Mesothelial cell of epicardium (in vitro differentiated cells): ENCODE measurements around the gene ADAP1. TPM values are rescaled to one million over a fixed set of nuclear protein-coding genes. Genes with fewer than 3 reads are reported as not detected.
A peak's percentile ranks its signal among the peaks of the same experiment; 100 is the strongest.
"Not testable (repeated sequence)": the region's sequence is repeated elsewhere in the genome, so short reads cannot be mapped to it uniquely, and the experiment has no call there.

Source experiments
- DNase-seq, 2 experiments: peaks; one replicate each; pipeline ENCODE4 v3.0.0; 2021; ENCODE audit warnings: low spot score in 2 of 2; ENCODE audit not compliant: unreplicated experiment in 2 of 2
- H3K27ac Mint-ChIP-seq: 2 replicates; pipeline ENCODE4 v1.8.0; 2021; ENCODE audit warnings: mixed read lengths
- H3K27me3 Mint-ChIP-seq: 2 replicates; pipeline ENCODE4 v1.8.0; 2021; ENCODE audit warnings: low read depth, mixed read lengths
- H3K36me3 Mint-ChIP-seq: 2 replicates; pipeline ENCODE4 v1.8.0; 2021; ENCODE audit warnings: mixed read lengths
- H3K4me1 Mint-ChIP-seq: 2 replicates; pipeline ENCODE4 v1.8.0; 2021; ENCODE audit warnings: mixed read lengths
- H3K4me3 Mint-ChIP-seq: 2 replicates; pipeline ENCODE4 v1.8.0; 2021; ENCODE audit warnings: mild to moderate bottlenecking, moderate library complexity, mixed read lengths
- H3K9me3 Mint-ChIP-seq: 2 replicates; pipeline ENCODE4 v1.8.0; 2021; ENCODE audit warnings: mixed read lengths
- total RNA-seq: library from RNA; stranded (reverse); gene quantifications from 3 replicates; pipeline ENCODE4 v1.2.1, GENCODE V29; 2021
- TF ChIP-seq, protein P1 (sequence below): fragments of 200-600 bp; sonication (generic); IDR thresholded peaks from one replicate; pipeline ENCODE4 v1.5.0; 2021; ENCODE audit warnings: antibody characterized with exemption; ENCODE audit not compliant: unreplicated experiment

ADAP1 gene, protein sequence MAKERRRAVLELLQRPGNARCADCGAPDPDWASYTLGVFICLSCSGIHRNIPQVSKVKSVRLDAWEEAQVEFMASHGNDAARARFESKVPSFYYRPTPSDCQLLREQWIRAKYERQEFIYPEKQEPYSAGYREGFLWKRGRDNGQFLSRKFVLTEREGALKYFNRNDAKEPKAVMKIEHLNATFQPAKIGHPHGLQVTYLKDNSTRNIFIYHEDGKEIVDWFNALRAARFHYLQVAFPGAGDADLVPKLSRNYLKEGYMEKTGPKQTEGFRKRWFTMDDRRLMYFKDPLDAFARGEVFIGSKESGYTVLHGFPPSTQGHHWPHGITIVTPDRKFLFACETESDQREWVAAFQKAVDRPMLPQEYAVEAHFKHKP
- total RNA-seq: 2.9 to 5.3 TPM (median 4.0 TPM) in 3 replicates

DNA sequence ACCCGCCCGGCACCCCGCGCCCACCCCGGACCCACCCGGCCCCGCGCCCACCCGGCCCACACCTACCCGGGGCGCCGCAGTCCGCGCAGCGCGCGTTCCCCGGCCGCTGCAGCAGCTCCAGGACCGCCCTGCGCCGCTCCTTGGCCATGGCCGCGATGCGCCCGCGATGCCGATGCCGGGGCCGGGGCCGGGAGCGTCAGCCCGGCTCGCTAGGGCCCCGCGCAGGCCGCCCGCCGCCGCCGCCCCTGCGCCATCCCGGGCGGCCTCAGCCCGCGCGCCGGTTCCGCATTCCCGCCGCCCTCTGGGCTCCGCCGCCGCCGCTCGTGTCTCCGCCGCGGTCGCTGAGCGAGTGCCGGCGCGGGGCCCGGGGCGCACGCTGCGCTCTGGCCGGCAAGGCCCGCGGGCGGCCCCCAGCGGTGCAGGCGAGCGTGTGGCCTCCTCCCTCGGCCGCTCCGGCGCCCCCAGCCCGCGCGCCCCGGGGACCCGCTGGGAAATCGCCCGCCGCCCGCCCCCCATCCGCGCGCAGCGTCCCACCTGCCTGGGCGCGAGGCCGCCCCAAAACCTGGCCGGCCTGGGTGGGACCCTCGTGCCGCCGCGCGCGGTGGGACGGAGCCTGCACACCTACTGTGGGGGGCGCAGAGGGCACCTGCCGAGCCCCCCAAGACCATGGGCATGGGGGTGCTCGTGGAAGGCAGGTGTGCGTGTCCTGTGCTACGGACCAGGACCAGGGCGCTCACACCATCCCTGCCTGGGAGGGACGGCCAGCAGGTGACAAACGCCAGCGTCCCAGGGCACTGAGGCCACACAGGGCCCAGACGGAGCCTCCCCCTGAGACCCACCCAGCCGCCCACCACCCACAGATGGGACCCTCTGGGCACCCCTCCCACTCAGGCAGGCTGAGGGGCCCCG lies at the start of gene ADAP1:
Gene ADAP1, minus strand, starts transcription at position 351 of the 909 bp plus-strand sequence. Its CDS starts 203 bp downstream, at position 148.
- Mint-ChIP-seq H3K4me3 (peak within 1 kb of the TSS; percentile 66), H3K27me3 (peaks cover 42% of the 10 kb centered on the region), H3K27ac (peak within 1 kb of the TSS; percentile 39), H3K9me3 (no peaks in the 10 kb centered on the region), H3K4me1 (peaks cover 3% of the 10 kb centered on the region), H3K36me3 (no peaks in the 10 kb centered on the region)
- TF ChIP-seq, protein P1, sequence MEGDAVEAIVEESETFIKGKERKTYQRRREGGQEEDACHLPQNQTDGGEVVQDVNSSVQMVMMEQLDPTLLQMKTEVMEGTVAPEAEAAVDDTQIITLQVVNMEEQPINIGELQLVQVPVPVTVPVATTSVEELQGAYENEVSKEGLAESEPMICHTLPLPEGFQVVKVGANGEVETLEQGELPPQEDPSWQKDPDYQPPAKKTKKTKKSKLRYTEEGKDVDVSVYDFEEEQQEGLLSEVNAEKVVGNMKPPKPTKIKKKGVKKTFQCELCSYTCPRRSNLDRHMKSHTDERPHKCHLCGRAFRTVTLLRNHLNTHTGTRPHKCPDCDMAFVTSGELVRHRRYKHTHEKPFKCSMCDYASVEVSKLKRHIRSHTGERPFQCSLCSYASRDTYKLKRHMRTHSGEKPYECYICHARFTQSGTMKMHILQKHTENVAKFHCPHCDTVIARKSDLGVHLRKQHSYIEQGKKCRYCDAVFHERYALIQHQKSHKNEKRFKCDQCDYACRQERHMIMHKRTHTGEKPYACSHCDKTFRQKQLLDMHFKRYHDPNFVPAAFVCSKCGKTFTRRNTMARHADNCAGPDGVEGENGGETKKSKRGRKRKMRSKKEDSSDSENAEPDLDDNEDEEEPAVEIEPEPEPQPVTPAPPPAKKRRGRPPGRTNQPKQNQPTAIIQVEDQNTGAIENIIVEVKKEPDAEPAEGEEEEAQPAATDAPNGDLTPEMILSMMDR: no peak
- peak in 1 of 2 experiments; percentile 65 for DNase-seq

DNA sequence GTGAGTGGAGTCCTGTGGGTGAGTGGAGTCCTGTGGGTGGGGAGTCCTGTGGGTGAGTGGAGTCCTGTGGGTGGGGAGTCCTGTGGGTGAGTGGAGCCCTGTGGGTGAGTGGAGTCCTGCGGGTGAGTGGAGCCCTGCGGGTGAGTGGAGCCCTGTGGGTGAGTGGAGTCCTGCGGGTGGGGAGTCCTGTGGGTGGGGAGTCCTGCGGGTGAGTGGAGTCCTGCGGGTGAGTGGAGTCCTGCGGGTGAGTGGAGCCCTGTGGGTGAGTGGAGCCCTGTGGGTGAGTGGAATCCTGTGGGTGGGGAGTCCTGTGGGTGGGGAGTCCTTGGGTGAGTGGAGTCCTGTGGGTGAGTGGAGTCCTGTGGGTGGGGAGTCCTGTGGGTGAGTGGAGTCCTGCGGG lies 48.0 kb upstream of the ADAP1 start:
- DNase-seq, H3K4me3 Mint-ChIP-seq, H3K4me1 Mint-ChIP-seq, H3K36me3 Mint-ChIP-seq, H3K9me3 Mint-ChIP-seq, H3K27me3 Mint-ChIP-seq, H3K27ac Mint-ChIP-seq: not testable (repeated sequence)

DNA sequence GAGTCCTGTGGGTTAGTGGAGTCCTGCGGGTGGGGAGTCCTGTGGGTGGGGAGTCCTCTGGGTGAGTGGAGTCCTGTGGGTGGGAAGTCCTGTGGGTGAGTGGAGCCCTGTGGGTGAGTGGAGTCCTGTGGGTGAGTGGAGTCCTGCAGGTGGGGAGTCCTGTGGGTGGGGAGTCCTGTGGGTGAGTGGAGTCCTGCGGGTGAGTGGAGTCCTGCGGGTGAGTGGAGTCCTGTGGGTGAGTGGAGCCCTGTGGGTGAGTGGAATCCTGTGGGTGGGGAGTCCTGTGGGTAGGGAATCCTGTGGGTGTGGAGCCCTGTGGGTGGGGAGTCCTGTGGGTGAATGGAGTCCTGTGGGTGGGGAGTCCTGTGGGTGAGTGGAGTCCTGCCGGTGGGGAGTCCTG lies 47.5 kb upstream of the ADAP1 start:
- DNase-seq, H3K27ac Mint-ChIP-seq, H3K36me3 Mint-ChIP-seq, H3K4me1 Mint-ChIP-seq, H3K27me3 Mint-ChIP-seq, H3K9me3 Mint-ChIP-seq, H3K4me3 Mint-ChIP-seq: not testable (repeated sequence)

DNA sequence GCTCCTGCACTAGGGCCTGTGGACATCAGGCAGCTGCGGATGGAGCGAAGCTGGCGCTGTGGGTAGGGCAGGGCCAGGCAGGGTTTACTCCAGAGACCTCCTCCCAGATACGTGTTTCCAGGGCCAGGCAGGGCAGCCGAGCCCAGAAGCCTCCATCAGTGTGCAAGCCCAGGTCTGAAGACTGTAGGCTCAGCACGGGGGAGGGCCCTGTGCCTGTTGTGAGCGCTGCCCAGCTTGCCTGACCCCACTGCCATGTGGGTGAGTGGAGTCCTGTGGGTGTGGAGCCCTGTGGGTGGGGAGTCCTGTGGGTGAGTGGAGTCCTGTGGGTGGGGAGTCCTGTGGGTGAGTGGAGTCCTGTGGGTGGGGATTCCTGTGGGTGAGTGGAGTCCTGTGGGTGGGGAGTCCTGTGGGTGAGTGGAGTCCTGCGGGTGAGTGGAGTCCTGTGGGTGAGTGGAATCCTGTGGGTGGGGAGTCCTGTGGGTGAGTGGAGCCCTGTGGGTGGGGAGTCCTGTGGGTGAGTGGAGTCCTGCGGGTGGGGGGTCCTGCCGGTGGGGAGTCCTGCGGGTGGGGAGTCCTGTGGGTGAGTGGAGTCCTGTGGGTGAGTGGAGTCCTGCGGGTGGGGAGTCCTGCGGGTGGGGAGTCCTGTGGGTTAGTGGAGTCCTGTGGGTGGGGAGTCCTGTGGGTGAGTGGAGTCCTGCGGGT lies 46.7 kb upstream of the ADAP1 start:
- H3K4me3 Mint-ChIP-seq, H3K9me3 Mint-ChIP-seq, H3K27me3 Mint-ChIP-seq, H3K36me3 Mint-ChIP-seq, H3K4me1 Mint-ChIP-seq, H3K27ac Mint-ChIP-seq, DNase-seq: not testable (repeated sequence)

DNA sequence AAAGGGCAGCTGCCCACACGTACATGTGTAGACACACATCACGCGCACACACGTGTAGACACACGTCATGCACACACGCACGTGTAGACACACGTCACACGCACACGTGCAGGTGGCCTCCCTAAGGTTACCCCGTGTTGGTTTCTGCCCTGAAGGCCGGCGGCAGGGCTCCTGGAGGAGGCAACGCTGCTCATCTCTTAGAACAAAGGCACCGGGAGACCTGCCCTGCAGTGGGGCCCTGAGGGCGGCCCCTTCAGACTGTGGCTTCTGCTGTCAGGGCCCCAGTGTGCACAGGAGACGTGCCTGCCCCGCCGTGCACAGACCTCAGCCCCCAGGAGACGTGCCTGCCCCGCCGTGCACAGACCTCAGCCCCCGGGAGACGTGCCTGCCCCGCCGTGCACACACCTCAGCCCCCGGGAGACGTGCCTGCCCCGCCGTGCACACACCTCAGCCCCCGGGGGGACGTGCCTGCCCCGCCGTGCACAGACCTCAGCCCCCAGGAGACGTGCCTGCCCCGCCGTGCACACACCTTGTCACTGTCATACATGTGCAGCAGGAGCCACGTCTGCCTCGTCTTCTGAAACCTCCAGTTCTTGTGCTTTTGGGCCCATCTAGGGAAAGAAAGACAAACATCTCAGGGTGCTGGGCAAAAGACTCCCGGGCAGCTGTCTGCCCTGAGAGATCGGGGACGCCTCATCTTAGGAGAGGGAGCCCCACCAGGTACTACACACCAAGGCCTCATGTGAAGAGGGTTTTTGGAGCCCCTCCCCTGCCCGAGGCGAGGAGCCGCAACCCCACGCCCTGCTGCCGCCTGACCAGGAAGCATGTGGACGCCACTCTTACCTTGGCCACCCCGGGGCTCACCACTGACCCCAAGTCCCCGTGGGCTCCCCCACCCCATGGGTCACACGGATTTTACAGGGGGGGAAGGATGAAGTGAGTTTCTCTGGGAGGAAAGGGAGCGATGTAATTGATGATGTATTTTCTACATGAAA lies 45.8 kb upstream of the ADAP1 start:
- Mint-ChIP-seq H3K36me3 (peaks cover 2% of the 10 kb centered on the region), H3K4me3 (no peak overlapping the region), H3K9me3 (no peaks in the 10 kb centered on the region), H3K4me1 (peaks cover 3% of the 10 kb centered on the region), H3K27me3 (no peaks in the 10 kb centered on the region), H3K27ac (no peak overlapping the region)
- TF ChIP-seq, protein P1: no peak
- no peak for DNase-seq

DNA sequence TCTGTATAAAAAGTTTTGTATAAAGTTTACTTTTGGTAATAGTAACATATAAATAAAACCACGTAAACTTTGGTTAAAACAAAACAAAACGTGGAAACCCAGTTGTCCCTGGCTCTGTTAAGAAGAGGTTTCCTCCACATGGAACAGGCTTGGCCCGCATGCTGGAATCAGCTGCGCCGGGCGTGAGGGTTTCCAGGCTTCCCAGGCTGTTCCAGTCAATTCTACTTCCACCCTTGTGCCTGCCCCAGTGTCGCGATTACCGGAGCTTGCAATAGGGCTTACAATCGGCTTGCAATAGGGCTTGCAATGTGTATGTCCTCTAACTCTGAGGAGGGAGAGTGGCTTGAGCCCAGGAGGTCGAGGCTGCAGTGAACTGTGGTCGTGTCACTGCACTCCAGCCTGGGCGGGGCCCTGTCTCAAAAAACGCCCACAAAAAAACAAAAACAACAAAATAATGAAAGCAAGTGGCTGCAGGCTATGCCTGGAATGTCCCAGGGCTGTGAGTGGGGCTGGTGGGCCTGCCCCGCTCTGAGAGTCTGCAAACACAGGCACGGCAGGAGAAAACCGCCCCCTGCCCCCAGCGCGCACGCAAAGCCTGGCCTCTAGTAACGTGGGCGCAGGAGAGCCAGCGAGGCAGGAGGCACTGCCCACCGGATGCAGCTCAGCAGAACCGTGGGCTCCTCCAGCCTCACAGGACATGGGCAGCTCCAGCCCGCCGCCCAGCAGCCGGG lies 44.8 kb upstream of the ADAP1 start:
- no peak for DNase-seq
- TF ChIP-seq, protein P1: no peak
- Mint-ChIP-seq H3K9me3 (no peaks in the 10 kb centered on the region), H3K36me3 (peaks cover 2% of the 10 kb centered on the region), H3K27me3 (no peaks in the 10 kb centered on the region), H3K4me3 (no peak overlapping the region), H3K27ac (no peak overlapping the region), H3K4me1 (peaks cover 3% of the 10 kb centered on the region)
